GM19328 (cell line): ENCODE data around the gene PTGDS.
A peak's percentile ranks its signal among the peaks of the same experiment; 100 is the strongest.
"Not testable (repeated sequence)": the region's sequence is repeated elsewhere in the genome, so short reads cannot be mapped to it uniquely, and the experiment has no call there.

ENCODE experiments used
- ATAC-seq: cut with Tn5 transposase; IDR thresholded peaks from one replicate; pipeline ENCODE4 v1.9.1; 2021; ENCODE audit warnings: mild to moderate bottlenecking, moderate library complexity; ENCODE audit not compliant: unreplicated experiment

The PTGDS gene

GRCh38 chr9:136985853-136986252 is 8.5 kb downstream of the PTGDS start:
- ATAC-seq: no peak

DNA sequence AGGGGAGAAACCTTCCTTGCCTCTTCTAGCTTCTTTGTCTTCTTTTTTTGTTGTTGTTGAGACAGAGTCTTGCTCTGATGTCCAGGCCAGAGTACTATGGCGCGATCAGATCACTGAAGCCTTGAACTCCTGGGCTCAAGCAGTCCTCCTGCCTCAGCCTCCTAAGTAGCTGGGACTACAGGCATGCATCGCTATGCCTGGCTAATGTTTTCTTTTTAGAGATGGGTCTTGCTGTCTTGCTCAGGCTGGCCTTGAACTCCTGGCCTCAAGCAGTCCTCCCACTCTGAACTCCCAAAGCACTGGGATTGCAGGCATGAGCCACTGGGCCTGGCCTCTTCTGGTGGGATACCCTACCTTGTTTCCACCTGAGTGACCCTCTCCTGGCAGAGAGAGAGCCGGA is 11.6 kb downstream of the PTGDS start:
- ATAC-seq: no peak

DNA sequence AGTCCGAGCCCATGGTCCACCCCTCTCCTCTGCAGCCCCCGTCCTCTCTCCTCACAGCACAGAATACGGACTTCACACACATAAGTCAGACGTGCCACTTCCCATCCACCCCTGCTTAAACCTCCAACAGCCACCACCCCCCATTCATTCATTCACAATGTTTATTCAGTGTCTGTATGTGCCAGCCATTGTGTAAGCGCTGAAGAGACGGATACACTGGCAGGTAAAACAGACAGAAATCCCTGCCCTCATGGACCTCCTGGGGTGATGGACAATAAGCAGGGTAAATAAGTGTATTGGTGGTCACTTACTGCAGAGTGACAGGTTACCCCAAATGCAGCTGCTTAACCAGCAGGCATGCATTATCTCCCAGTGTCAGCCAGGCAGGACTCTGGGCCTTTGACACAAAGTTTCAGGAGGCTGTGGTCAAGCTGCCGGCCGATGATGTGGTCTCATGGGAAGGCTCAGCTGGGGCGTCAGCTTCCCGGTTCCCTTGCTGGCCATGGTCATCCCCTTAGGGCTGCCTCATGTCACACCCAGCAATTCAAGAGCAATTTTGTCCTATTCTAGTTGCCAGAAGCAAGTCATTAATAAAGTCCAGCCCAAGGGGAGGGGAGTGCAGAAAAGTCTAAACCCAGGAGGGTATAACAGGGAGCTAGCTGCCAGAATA is 13.1 kb downstream of the PTGDS start:
- ATAC-seq: no peak

DNA sequence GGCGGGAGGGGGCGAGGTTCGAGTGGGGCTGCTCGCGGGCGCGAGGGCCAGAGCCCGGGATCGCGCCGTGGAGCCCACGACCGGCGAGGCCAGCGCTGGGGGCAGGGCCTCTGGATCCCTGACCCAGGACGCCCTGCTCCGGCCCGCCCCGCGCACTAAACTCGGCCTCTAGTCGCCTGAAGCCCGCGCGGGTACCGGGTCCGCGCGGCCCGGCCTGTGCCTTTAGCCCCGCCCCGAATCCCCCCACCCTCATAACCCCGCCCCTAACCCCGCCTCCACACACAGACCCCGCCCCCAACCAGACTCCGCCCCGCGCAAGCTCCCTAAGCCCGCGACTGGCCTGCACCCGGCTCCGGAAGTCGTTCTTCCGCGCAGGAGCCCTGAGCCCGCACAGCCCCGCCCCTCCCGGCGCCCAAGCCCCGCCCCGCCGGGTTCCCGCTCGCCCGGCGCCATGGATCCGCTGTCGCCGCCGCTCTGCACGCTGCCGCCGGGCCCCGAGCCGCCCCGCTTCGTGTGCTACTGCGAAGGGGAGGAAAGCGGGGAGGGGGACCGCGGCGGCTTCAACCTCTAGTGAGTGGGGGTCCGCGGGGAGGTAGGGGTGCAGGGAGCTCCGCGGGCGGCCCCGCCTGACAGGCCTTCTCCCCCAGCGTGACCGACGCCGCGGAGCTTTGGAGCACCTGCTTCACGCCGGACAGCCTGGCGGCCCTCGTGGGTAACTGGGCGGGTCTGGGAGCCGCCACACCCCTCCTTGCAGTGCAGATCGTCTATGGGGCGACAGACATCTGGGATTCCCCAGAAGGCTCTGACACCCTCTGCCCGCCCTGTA is 14.9 kb downstream of the PTGDS start, which contains the start of gene PAXX:
TSS of gene PAXX (plus strand) at position 430 of the 826 bp plus-strand sequence. CDS start at position 452, 22 bp downstream.
- ATAC-seq: peak; percentile 79

- no peak for ATAC-seq
Observed at GRCh38 chr9:136992819-136993369, 15.6 kb downstream of the PTGDS start.

DNA sequence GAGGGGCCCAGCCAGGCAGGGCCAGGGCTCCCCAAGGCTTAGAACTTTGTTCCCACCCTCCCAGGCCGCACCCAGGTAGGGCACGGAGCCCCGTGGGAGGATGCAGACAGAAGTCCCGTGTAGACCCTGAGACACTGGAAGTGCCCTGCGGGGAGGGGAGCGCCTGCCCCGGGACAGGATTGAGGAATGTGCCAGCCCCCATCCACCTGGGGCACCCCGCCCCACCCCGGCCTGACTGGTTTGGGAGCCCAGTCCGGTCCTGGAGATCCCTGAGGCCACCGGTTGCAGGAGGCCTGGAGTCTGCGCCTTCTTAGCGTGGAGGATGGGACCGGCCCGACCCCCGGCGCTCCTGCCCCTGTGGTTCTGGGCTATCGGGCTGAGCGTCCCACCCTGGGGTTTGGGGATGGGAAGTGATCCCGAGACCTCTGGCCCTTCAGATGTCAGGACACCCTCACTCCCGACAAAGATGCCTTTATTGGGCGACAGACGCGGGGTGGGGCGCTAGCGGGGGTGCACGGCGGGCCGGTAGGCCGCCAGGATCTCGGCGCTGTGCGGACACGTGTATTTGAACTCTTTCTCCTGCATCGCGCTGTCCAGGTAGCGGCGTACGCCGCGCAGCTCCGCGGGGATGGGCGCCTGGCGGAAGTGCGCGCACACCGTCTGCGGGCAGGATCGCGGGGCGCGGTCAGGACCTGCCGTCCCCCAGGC is 17.0 kb downstream of the PTGDS start:
- no peak for ATAC-seq

DNA sequence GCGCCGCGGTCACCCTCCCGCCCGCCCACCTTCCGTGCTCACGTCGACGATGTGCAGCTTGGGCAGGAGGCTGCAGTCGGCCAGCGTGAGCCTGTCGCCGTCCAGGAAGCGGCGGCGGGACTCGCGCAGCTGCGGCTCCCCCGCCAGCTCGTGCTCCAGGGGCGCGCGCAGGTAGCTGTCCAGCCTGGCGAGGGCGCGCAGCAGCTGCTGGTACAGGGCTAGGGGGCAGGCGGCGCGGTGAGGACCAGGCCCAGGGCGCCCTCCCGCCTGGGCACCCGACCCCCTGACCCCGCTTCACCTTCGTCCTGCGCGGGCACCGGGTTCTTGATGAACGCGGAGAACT is 17.6 kb downstream of the PTGDS start:
- ATAC-seq: no peak

- no peak for ATAC-seq
Observed at GRCh38 chr9:136995362-136995761, 18.1 kb downstream of the PTGDS start.

DNA sequence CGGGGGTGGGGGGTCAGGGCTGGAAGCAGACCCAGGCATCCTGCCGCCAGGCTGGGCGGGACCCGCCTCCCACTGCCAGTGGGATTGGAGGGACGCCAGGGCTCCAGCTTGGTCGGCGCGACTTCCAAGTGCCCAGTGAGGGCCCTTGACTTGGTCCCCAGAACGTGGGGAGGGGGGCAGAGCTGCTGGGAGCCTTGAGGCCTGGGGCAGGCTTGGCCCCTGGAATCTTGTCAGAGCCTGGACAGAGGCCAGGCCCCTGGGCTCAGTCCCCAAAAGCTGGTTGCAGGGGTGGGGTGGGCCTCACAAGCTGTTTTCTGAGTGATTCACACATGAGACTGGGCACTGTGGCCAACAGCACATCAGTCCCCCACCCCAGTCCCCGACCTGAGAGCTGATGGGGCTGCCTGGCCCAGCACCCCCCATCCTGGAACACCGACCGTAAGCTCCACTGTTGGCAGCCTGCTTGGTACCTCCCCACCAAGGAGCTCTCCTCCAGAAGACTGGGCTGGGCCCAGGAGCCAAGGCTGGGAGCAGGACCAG is 18.5 kb downstream of the PTGDS start:
- ATAC-seq: no peak

DNA sequence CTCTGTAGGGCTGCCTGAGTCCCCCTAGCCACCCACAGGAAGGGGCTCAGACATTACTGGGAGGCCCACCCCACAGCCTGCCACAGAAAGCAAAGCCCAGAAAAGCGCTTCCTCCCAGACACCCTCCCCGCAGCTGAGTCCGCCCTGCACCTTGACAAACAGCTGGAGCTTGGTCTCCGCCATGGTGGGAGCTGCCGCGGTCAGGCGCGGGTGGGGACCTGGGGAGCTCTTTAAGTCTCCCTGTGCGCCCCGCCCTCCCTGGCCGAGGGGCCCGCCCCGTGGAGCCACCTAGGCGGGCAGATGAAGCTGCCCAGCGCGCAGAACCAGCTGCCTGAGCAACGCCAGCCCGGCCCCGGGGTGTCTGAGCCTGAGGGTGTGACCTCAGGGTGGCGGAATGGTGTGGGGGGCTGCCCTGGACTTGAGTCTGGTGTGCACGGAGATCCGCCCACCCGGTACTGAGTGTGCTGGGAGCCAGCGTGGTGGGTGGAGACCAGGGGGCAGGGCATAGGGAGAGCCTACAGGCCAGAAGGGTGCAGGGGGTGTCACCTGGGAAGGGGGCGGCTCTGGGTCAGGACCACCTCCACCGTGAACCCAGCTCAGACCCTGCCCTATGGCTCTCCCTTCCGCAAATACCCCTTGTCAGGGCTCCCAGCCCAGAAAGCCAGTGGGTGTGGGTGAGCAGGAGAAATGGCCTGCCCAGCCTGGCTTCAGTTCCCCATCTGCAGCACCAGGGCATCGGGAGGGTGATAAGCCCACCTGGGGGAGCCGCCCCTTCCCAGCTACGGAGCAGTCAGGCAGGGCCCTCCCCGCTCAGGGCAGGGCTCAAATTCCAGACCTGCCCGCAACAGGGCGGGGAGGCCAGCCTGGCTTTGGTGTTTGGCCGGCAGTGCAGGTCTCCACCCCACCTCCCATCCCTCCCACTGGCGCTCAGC is 19.3 kb downstream of the PTGDS start, which contains the start of gene CLIC3:
TSS of gene CLIC3 (minus strand) at position 208 of the 932 bp plus-strand sequence. CDS start at position 183, 25 bp downstream.
- no peak for ATAC-seq

DNA sequence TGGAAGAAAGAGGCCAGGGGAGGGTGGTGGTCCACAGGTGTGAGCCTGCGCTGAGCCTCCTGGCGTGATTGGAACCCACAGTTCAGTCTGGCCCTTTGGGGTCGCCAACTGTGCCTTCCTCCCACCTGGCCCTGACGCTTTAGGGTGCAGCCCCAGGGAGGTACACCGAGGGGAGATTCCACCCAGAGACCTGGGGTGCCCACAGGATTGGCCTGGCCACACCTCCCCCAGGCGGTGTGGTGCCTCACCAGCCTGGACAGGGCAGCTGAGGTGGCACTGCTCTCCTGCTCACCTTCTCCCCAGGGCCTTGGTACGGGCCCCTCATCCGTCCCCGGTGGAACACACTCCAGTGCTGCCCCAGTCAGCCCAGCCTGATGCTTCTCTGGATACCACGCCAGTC is 20.1 kb downstream of the PTGDS start:
- ATAC-seq: no peak

- ATAC-seq: no peak
Observed at GRCh38 chr9:136997830-136998234, 20.5 kb downstream of the PTGDS start.

GRCh38 chr9:137000177-137000930 is 23.1 kb downstream of the PTGDS start:
- ATAC-seq: no peak

GRCh38 chr9:137001857-137002645 is 24.7 kb downstream of the PTGDS start:
- ATAC-seq: no peak

- no peak for ATAC-seq
Observed at GRCh38 chr9:137002646-137003041, 25.3 kb downstream of the PTGDS start.

GRCh38 chr9:137004285-137004684 is 27.0 kb downstream of the PTGDS start:
- ATAC-seq: not testable (repeated sequence)

DNA sequence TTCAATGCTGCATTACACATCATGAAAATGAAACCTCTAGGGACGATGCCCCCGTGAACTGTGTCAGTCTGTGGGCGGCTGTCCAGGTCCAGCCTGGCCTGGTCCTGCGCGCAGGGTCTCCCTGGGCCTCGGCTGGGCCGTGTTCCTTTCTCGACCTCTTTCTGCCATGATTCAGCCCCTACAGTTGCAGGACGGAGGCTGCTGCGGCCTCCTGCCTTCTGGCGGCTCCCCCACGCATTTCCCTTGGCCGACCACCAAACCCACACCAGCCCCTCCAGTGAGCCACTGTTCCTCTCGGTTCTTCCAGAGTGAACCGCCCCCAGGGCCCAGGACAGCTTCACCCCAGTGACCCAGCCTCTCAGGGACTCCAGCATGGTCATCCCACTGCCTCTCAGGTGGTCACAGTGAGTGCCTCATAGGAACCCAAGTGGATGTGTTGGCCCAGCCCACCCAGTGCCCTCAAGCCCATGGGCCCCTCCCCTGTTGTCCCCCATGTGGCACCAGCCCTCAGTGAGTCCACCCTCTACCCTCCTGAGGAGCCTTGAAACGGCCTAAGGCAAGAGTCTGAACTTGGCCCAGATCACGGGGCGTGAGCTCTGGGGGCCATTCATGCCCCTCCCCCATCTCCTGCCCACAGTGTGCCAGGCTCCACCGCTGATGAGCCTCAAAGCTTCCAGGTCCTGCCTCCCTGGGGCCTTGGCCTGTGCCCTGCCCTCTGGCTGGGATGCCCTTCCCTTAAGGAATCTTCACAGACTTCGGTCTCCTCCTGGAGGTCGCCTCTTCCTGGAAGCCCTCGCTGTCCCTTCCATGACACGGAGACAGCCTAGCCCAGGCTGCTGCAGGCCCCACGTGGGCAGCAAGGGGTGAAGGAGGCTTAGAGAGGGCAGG is 29.1 kb downstream of the PTGDS start:
- ATAC-seq: no peak
